Measurements from ENCODE around the gene UCP3.

UCP3 gene

DNA sequence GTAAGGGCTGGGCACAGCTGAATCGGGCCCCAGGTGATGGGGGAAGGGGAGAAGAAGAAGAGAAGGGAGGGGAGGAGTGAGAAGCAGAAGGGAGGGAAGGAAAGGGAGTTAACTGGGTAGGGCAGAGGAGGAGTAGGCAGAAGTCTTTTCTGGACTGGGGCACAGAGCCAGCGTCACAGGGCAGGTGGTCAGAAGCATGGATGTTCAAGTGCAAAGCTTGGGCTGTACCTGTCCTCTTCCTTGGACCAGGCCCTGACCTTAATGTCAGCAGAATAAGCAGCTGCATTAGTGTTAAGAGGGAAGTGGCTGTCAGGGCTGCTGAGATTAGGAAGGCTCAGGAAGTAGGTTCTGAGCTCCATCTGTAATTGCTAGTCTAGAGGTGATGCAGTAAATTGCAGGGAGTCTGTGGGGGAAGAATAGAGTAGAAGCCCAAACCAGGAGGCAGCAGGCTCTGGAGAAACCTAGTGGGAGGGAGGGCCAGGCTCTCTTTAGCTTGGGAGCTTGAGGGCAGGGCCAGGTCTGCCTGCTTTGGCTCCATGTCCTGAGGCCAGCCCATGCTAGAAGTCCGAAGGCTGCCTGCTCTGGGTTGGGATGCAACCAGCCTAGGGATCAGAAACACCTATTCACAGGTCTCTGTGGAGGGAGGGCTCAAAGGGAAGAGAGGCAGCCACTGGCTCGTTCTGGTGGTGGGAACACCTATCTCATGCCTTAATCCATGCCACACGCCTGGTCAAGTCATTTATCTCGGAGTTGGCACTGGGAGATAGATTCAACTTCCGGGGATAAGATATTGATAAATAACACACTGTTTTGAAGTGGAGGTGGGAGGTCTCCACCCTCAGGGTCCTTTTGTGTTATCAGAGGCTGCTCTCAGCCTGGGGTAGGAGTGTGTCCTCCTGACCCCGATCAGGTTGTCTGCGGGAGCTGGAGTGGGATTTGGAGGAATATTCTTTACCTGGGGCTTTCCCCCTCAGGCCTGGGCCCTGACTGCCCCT lies 1.7 kb upstream of the UCP3 start:
- no peak overlapping the region for H3K4me3 Mint-ChIP-seq
- no peak overlapping the region for H3K27ac Mint-ChIP-seq
- no peaks in the 10 kb centered on the region for H3K27me3 Mint-ChIP-seq (ENCODE audit: low read depth)
- no peak for TF ChIP-seq CTCF (IDR thresholded peaks at IDR 0.05; ENCODE audit: unreplicated experiment in 3 of 3)
- H3K4me1 Mint-ChIP-seq: no peaks in the 10 kb centered on the region
- H3K9me3 Mint-ChIP-seq: no peaks in the 10 kb centered on the region
- H3K36me3 Mint-ChIP-seq (ENCODE audit: low read depth): peaks cover 9% of the 10 kb centered on the region

DNA sequence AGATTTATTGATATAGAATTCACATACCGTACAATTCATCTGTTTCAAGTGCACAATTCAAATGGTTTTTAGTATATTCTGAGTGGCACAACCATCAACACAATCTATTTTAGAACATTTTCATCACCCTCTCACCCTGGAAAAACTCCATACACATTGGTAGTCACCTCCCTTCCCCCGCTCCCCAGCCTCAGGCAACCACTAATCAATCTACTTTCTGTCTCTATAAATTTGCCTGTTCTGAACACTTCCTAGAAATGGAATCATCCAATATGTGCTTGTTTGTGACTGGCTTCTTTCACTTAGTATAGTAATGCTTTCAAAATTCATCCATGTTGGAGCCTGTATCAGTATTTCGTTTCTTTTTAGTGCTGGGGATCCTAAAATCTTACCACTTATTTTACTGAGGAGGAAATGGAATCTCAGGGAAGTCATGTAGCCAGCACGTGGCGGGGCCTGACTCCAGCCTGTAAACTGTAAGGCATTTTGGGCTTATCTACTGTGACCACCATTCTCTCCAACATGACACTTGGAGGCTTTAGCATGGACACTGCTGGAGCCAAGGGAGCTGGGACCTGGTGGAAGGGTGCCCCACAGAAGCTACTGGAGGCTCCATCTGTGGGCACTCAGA lies 905 bp upstream of the UCP3 start:
- Mint-ChIP-seq H3K4me1 (peaks cover 6% of the 10 kb centered on the region), H3K27ac (no peak overlapping the region), H3K4me3 (no peak overlapping the region), H3K9me3 (no peaks in the 10 kb centered on the region), H3K36me3 (ENCODE audit: low read depth) (peaks cover 4% of the 10 kb centered on the region), H3K27me3 (ENCODE audit: low read depth) (no peaks in the 10 kb centered on the region)
- TF ChIP-seq CTCF (IDR thresholded peaks at IDR 0.05; ENCODE audit: unreplicated experiment in 3 of 3): no peak

DNA sequence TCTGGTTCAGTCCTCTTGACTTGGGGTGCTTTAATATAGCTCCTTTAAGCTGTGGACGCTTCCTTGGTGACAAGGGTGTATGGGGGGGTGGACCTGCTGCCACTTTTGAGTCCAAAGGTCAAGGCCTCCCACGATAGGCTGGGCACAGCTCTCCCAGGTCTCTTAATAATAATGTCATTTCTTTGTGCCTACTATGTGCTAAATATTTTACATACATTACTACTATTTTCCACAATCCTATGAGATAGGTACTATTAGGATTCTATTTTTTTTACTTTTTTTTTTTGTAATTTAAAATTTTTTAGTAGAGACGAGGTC lies 304 bp upstream of the UCP3 start:
- Mint-ChIP-seq H3K4me1 (peaks cover 9% of the 10 kb centered on the region), H3K9me3 (no peaks in the 10 kb centered on the region), H3K36me3 (ENCODE audit: low read depth) (peaks cover 4% of the 10 kb centered on the region), H3K27ac (no peak overlapping the region), H3K4me3 (no peak overlapping the region), H3K27me3 (ENCODE audit: low read depth) (no peaks in the 10 kb centered on the region)
- TF ChIP-seq CTCF (IDR thresholded peaks at IDR 0.05; ENCODE audit: unreplicated experiment in 3 of 3): no peak

DNA sequence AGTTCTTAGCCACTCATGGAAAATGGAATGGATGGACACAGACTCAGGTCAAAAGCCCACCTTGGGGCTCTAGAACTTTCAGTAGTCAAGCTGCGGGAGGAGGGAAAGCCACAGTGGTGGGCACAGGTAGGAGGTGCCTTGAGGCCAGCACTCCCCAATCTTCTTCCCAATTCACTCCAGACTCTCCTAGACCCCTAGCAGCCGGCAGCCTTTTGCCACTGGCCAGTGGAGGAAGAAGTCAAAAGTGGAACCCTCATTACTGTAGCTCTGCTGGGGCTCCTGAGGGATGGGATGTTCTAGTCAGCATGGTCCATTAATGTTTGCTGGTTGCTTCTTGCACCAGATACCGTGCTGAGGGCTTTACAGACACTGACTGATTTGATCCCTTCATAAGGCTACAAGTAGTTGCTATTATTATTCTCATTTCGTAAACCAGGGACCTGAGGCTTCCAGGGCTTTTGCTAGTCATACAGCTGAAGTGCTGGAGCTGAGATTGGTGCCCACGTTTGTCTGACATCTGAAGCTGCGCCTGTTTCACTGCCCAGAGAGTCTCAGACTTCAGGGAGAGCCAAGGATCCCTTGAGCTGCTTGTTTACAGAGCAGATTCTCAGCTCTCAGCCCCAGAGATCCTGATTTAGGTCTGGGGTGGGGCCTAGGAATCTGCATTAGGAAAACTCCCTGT lies 1.1 kb downstream of the UCP3 start:
- Mint-ChIP-seq H3K27me3 (ENCODE audit: low read depth) (no peaks in the 10 kb centered on the region), H3K36me3 (ENCODE audit: low read depth) (peaks cover 15% of the 10 kb centered on the region), H3K9me3 (no peaks in the 10 kb centered on the region), H3K27ac (no peak overlapping the region), H3K4me1 (peaks cover 9% of the 10 kb centered on the region), H3K4me3 (no peak overlapping the region)
- TF ChIP-seq CTCF (IDR thresholded peaks at IDR 0.05; ENCODE audit: unreplicated experiment in 3 of 3): no peak

GRCh38 chr11:74006743-74007304 lies 2.1 kb downstream of the UCP3 start:
- TF ChIP-seq CTCF (IDR thresholded peaks at IDR 0.05; ENCODE audit: unreplicated experiment in 3 of 3): no peak
- H3K27me3 Mint-ChIP-seq (ENCODE audit: low read depth): no peaks in the 10 kb centered on the region
- no peaks in the 10 kb centered on the region for H3K9me3 Mint-ChIP-seq
- peaks cover 12% of the 10 kb centered on the region for H3K36me3 Mint-ChIP-seq (ENCODE audit: low read depth)
- peaks cover 9% of the 10 kb centered on the region for H3K4me1 Mint-ChIP-seq
- H3K27ac Mint-ChIP-seq: peak overlapping the region in 2 of 3 experiments; percentile 31 to 44
- H3K4me3 Mint-ChIP-seq: no peak overlapping the region
